Esophagus squamous epithelium (tissue), 5 donors: ENCODE data around the gene HLX. TPM values are rescaled to one million over a fixed set of nuclear protein-coding genes. Genes with fewer than 3 reads are reported as not detected.

Source experiments
- DNase-seq: peaks from one replicate; lab custom pipeline; 2025; lab: John Stamatoyannopoulos, UW
- H3K27ac ChIP-seq, 4 donors: fragments of 200-600 bp; sonication (generic); one replicate each; pipeline ENCODE4 v1.5.1; 2016 to 2019; ENCODE audit warnings: mild to moderate bottlenecking in 1 of 4
- H3K27me3 ChIP-seq, 4 donors: fragments of 200-600 bp; sonication (generic); 1 replicate in 3 of 4; 2 replicates in 1 of 4; pipeline versions ENCODE4 v1.5.1 to v1.6.0; 2017 to 2021; ENCODE audit warnings: antibody characterized with exemption in 1 of 4
- H3K36me3 ChIP-seq, 3 donors: fragments of 200-600 bp; sonication (generic); one replicate each; pipeline ENCODE4 v1.5.1; 2016 to 2019
- H3K4me1 ChIP-seq, 3 donors: fragments of 200-600 bp; sonication (generic); one replicate each; pipeline ENCODE4 v1.5.1; 2017 to 2019
- H3K4me3 ChIP-seq, 4 donors: fragments of 200-600 bp; sonication (generic); 1 replicate in 3 of 4; 2 replicates in 1 of 4; pipeline ENCODE4 v1.5.1; 2016 to 2019; ENCODE audit warnings: mild to moderate bottlenecking in 2 of 4, moderate library complexity in 1 of 4
- H3K9me3 ChIP-seq, 3 donors: fragments of 200-600 bp; sonication (generic); one replicate each; pipeline ENCODE4 v1.5.1; 2016 to 2019
- CTCF ChIP-seq, 6 experiments: fragments of 450-650 bp in 4 of 6; fragments of 200-600 bp in 2 of 6; sonication (generic) in 2 of 6; IDR thresholded peaks; one replicate each; pipeline ENCODE4 v1.5.1; 2016 to 2019; ENCODE audit warnings: antibody characterized with exemption in 6 of 6, mild to moderate bottlenecking in 4 of 6, moderate library complexity in 4 of 6
- POLR2A ChIP-seq, 4 donors: fragments of 450-650 bp; IDR thresholded peaks; one replicate each; pipeline ENCODE4 v1.6.1; 2017; ENCODE audit warnings: antibody characterized with exemption in 4 of 4, mild to moderate bottlenecking in 4 of 4, moderate library complexity in 3 of 4
- WGBS, 2 donors: methylation state at CpG; one replicate each; pipeline ENCODE4 v1.1.5; 2018; 5-methylcytosine and 5-hydroxymethylcytosine counted together
- intact Hi-C: fragments of 100-400 bp; cut with DNase I; formaldehyde crosslinking; loops from one replicate; pipeline ENCODE4 v1.15.0; 2022
- total RNA-seq, 4 donors: library from RNA; depleted of rRNA; stranded (reverse); fragments of >200 nt; gene quantifications; one replicate each; pipeline ENCODE4 v1.1.0, GENCODE V29; 2016
- donor health status: DM: yes; HTN: yes; CAD: no.

Gene HLX
- total RNA-seq, 4 donors from 2014 or later, result 0.23 to 7.2 (median 0.97) TPM

DNA sequence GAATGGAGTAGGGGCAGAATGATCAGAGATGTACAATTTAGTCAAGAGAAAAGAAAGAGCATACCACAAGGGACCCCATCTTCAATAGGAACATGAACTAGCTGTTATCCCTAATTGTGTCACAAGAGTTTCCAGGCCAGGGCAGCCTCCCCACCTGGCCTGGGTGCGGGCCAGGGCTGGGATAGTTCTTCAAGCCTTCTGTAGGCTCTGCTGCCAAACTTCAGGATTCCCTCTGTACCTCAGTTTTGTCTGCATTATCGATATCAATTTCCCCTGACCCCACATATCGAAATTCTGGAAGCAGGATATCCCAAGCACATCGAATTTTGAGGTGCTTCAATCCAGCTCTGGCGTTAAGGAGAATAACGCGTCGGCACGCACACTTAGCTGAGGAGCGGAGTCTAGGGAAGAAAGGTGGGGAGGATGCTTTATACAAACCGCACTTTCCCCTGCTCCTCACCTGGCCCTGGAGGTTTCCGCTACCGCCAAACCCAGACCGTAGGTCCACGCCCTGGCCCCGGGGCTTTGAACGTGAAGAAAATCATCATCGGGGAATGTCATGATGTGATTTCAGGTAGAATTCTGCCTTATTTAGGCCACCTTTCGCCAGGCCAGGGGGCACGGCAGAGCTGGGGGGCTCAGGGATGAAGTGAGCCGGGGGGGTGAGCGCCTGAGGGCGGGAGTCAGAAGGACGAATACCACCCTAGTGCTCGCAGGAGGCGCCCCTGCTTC, 7.4 kb downstream of the HLX start:
- H3K9me3 ChIP-seq, result no peaks in the 10 kb centered on the region
- H3K27ac ChIP-seq, result no peak overlapping the region
- peaks cover 5 to 100% (median 23%) of the 10 kb centered on the region in 4 donors for H3K27me3 ChIP-seq
- WGBS, 2 donors, result 64 to 78% methylated on average over 17 to 25 of the region's 26 CpGs
- H3K36me3 ChIP-seq, result peaks cover 0 to 29% (median 0%) of the 10 kb centered on the region in 3 donors
- peaks cover 7 to 44% (median 12%) of the 10 kb centered on the region in 3 donors for H3K4me1 ChIP-seq
- DNase-seq, result no peak
- intact Hi-C loops, result no loop called here
- TF ChIP-seq CTCF (IDR thresholded peaks at IDR 0.05), result no peak
- TF ChIP-seq POLR2A (IDR thresholded peaks at IDR 0.05), result no peak
- no peak overlapping the region for H3K4me3 ChIP-seq

- WGBS, 2 donors, result 32 to 36% methylated on average over 3 to 9 of the region's 11 CpGs
- TF ChIP-seq POLR2A (IDR thresholded peaks at IDR 0.05), result no peak
- no peak for TF ChIP-seq CTCF (IDR thresholded peaks at IDR 0.05)
Observed at GRCh38 chr1:220887202-220887519, 7.9 kb downstream of the HLX start.

DNA sequence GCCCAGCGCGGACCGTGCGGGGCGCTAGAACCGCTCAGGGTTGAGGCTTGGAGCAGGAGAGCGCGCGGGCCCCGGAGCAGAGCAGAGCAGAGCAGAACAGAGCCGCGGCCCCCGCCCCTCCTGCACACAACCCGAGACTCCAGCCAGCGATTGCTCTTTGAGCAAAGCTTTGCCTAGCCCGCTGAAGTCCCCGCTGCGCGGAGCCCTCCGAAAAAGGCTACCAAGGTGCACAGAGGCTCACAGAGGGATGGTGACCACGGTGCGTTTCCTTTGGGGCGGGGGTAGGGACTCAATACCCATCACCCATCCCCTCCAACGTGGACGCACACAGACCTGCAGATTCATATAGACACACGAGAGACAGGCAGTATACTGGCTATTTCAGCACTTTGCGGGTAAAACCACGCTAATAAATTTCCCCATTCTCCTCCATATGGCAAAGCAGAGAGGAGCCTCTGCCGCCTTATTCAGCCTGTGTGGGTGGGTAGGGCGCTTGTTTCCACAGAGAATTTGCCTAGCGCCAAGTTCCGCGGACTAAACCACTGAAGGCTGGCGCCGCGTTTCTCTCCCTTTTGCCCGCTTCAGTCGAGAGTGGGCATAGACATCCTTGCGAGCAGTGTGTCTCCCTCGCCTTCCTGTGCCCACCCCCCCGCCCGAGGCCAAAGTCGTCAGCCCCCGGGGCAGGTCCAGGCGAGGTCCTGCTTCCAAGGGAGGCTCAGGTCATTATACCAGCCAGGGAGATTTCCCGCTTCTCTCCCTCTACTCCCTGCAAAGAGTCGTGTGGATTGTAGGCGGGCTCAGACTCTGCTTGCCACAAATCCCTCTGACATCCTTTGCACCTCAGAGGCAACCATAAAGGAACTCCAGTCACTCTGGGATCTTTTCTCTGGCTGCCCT, 8.5 kb downstream of the HLX start:
- Histone ChIP-seq H3K4me3 (peak overlapping the region in 2 of 4 donors; percentile 7 to 45), H3K27ac (no peak overlapping the region), H3K36me3 (peaks cover 0 to 29% (median 0%) of the 10 kb centered on the region in 3 donors), H3K4me1 (peaks cover 7 to 38% (median 10%) of the 10 kb centered on the region in 3 donors), H3K9me3 (no peaks in the 10 kb centered on the region), H3K27me3 (peaks cover 10 to 100% (median 32%) of the 10 kb centered on the region in 4 donors)
- no peak for DNase-seq
- intact Hi-C loops, result no loop called here
- no peak for TF ChIP-seq CTCF (IDR thresholded peaks at IDR 0.05)
- TF ChIP-seq POLR2A (IDR thresholded peaks at IDR 0.05), result no peak
- WGBS, 2 donors, result 13 to 19% methylated on average over 9 to 32 of the region's 48 CpGs

More at GRCh38 chr1:220887202-220887519, 7.9 kb downstream of the HLX start:
- intact Hi-C loops, result no loop called here
- Histone ChIP-seq H3K9me3 (no peaks in the 10 kb centered on the region), H3K27ac (no peak overlapping the region), H3K36me3 (peaks cover 0 to 29% (median 0%) of the 10 kb centered on the region in 3 donors), H3K4me1 (peaks cover 10 to 44% (median 13%) of the 10 kb centered on the region in 3 donors), H3K27me3 (peaks cover 10 to 100% (median 28%) of the 10 kb centered on the region in 4 donors), H3K4me3 (peak overlapping the region in 1 of 4 donors; percentile 45)
- DNase-seq, result no peak

- Histone ChIP-seq H3K4me3 (no peak overlapping the region), H3K4me1 (peaks cover 7 to 36% (median 10%) of the 10 kb centered on the region in 3 donors), H3K27ac (no peak overlapping the region), H3K9me3 (no peaks in the 10 kb centered on the region), H3K36me3 (peaks cover 0 to 27% (median 0%) of the 10 kb centered on the region in 3 donors), H3K27me3 (peaks cover 10 to 100% (median 36%) of the 10 kb centered on the region in 4 donors)
- intact Hi-C loops, result no loop called here
- WGBS, 2 donors, result 39 to 47% methylated on average over 8 to 11 of the region's 14 CpGs
- DNase-seq, result no peak
- TF ChIP-seq CTCF (IDR thresholded peaks at IDR 0.05), result no peak
- no peak for TF ChIP-seq POLR2A (IDR thresholded peaks at IDR 0.05)
Observed at GRCh38 chr1:220888417-220888986, 9.3 kb downstream of the HLX start.
